ENCODE measurements around the gene HTRA3.

- TF ChIP-seq CTCF (IDR thresholded peaks at IDR 0.05) (no peak), POLR2AphosphoS5 (IDR thresholded peaks at IDR 0.05) (no peak)
These were observed 60.0 kb downstream of the HTRA3 start for GRCh38 chr4:8329560-8329858.

Measured in suprapubic skin (tissue), 3 donors.